ENCODE data around the gene SIVA1. TPM values are rescaled to one million over a fixed set of nuclear protein-coding genes. Genes with fewer than 3 reads are reported as not detected.

Gene SIVA1
- total and polyA plus RNA-seq, 2 of the 4 experiments (the other 2 are of a cell fraction), result 166 to 184 TPM

GRCh38 chr14:104797115-104798044 lies 44.4 kb downstream of the SIVA1 start:
- Histone ChIP-seq H3K18ac (ENCODE audit: low read depth, low read length) (no peak overlapping the region), H3K4me2 (ENCODE audit: low read depth, low read length) (no peak overlapping the region), H2BK5ac (ENCODE audit: low read depth, low read length, poor library complexity, severe bottlenecking) (no peak overlapping the region), H3K79me1 (ENCODE audit: low read depth in 1 of 2, low read length in 2 of 2) (peaks cover 0 to 32% of the 10 kb centered on the region in 2 experiments; a peak in 3 of 4 replicates), H3K36me3 (ENCODE audit: control insufficient read depth, insufficient read depth, low read length) (peaks cover 3% of the 10 kb centered on the region; the same call in 1 of the 2 replicates), H3K27ac (ENCODE audit: insufficient read depth, low read length) (no peak overlapping the region), H4K8ac (ENCODE audit: low read depth in 2 of 2, low read length in 2 of 2) (no peak overlapping the region), H4K91ac (ENCODE audit: insufficient read depth, low read depth, low read length) (no peak overlapping the region), H3K4me1 (ENCODE audit: control insufficient read depth, insufficient read depth, low read length) (peaks cover 32% of the 10 kb centered on the region), H2AK9ac (replicated peaks; ENCODE audit: low read depth, low read length, poor library complexity) (peak overlapping the region; percentile 83), H3K27me3 (ENCODE audit: control insufficient read depth, insufficient read depth, low read length) (no peaks in the 10 kb centered on the region), H3K9me1 (ENCODE audit: insufficient read depth, low read length) (peaks cover 10% of the 10 kb centered on the region), H3K9ac (ENCODE audit: low read depth, low read length) (no peak overlapping the region), H4K5ac (ENCODE audit: low read depth, low read length) (no peak overlapping the region), H3K14ac (replicated peaks; ENCODE audit: low read depth, low read length) (no peak overlapping the region), H3K4me3 (ENCODE audit: insufficient read depth, low read depth, low read length) (no peak overlapping the region), H3K23ac (ENCODE audit: low read depth, low read length) (no peak overlapping the region), H4K20me1 (ENCODE audit: insufficient read depth, low read length) (peaks cover 25% of the 10 kb centered on the region), H3K9me3 (ENCODE audit: control insufficient read depth, insufficient read depth, low read length) (no peaks in the 10 kb centered on the region), H2AFZ (replicated peaks; ENCODE audit: low read length, poor library complexity) (peak overlapping the region; percentile 68), H2BK20ac (ENCODE audit: low read depth, low read length) (no peak overlapping the region), H2BK120ac (ENCODE audit: low read depth, low read length) (no peak overlapping the region), H2AK5ac (ENCODE audit: low read depth, low read length) (no peak overlapping the region), H2BK15ac (ENCODE audit: low read depth, low read length) (no peak overlapping the region), H3K4ac (ENCODE audit: low read depth, low read length) (no peak overlapping the region), H3K56ac (ENCODE audit: extremely low read depth, insufficient read depth, low read length) (no peak overlapping the region)
- CTCF ChIA-PET, result no interaction called here
- TF ChIP-seq CTCF (conservative IDR thresholded peaks at IDR 0.05; ENCODE audit: low read depth, low read length), result no peak
- TF ChIP-seq, protein P1, sequence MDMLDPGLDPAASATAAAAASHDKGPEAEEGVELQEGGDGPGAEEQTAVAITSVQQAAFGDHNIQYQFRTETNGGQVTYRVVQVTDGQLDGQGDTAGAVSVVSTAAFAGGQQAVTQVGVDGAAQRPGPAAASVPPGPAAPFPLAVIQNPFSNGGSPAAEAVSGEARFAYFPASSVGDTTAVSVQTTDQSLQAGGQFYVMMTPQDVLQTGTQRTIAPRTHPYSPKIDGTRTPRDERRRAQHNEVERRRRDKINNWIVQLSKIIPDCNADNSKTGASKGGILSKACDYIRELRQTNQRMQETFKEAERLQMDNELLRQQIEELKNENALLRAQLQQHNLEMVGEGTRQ (IDR thresholded peaks at IDR 0.05; ENCODE audit: low read depth, low read length), result no peak
- WGBS, 2 experiments (ENCODE audit: extremely low coverage in 2 of 2, insufficient read length in 1 of 2), result 34% methylated on average over 8 of the region's 18 CpGs; no CpG with 5 or more reads in 1 of the 2 experiments
- POLR2A ChIA-PET (ENCODE audit: unreplicated experiment), result no interaction called here
- in situ Hi-C loops (cut with MboI; ENCODE audit: low sequenced_read_pairs), result no loop called here
- no peak for ATAC-seq (ENCODE audit: low read depth)
- dilution Hi-C loops (cut with HindIII; ENCODE audit: low sequenced_read_pairs, unreplicated experiment), result no loop called here
- BruUV-seq (replicated peaks), result no TSS peak
- intact Hi-C loops (cut with micrococcal nuclease), result no loop called here
- no peak for DNase-seq
